ENCODE measurements around the gene ACYP1. TPM values are rescaled to one million over a fixed set of nuclear protein-coding genes. Genes with fewer than 3 reads are reported as not detected.

The ACYP1 gene
- total and polyA plus RNA-seq, 2 donors (not counting 3 experiments of a cell fraction or from before 2014, with no cell fraction given) = 30.2 to 37.5 TPM

DNA sequence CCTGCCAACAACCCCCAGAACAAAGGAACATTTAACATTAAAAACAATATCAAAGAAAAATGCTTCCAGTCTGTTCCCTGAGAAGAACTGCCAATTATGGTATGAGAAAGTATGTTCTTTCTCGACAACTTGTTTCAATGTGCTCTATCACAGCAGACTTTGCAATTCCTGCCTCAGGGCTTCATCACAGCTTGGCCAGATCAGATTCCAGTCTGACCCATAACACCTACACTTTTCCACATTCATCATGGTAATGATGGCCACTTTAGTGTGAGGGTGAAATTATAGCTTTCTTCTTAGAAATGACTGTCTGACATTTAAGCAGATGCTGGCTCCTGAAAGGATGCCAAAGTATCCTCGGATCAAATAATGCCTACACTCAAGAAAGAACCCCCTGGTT lies 46.1 kb upstream of the ACYP1 start:
- DNase-seq (ENCODE audit: low read depth, low spot score) (no peak), FAIRE-seq (no peak)
- Histone ChIP-seq H3K79me2 (ENCODE audit: control insufficient read depth, insufficient read depth, low read length) (no peaks in the 10 kb centered on the region), H3K4me2 (ENCODE audit: insufficient read depth, low read length) (no peak overlapping the region), H3K36me3 (ENCODE audit: control insufficient read depth in 2 of 2, extremely low read depth in 1 of 2, insufficient read depth in 2 of 2, low read length in 2 of 2) (peaks cover 10 to 32% of the 10 kb centered on the region in 2 experiments), H3K27ac (ENCODE audit: insufficient read depth, low read depth, low read length) (no peak overlapping the region), H3K4me3 (replicated peaks in 1 of 3; ENCODE audit: insufficient read depth in 1 of 3, low read depth in 1 of 3, low read length in 3 of 3) (no peak overlapping the region), H3K27me3 (ENCODE audit: control insufficient read depth in 2 of 2, insufficient read depth in 2 of 2, low read length in 2 of 2) (no peaks in the 10 kb centered on the region), H4K20me1 (replicated peaks; ENCODE audit: control insufficient read depth, extremely low read depth, insufficient read depth, low read length) (no peaks in the 10 kb centered on the region), H2AFZ (ENCODE audit: low read depth, low read length) (no peak overlapping the region), H3K9me1 (replicated peaks; ENCODE audit: control insufficient read depth, extremely low read depth, insufficient read depth, low read length) (no peaks in the 10 kb centered on the region), H3K9me3 (replicated peaks; ENCODE audit: control insufficient read depth, insufficient read depth, low read length) (no peaks in the 10 kb centered on the region), H3K9ac (replicated peaks; ENCODE audit: extremely low read depth, insufficient read depth, low read length) (no peak overlapping the region), H3K4me1 (ENCODE audit: control insufficient read depth, extremely low read depth, insufficient read depth, low read length) (no peaks in the 10 kb centered on the region)
- intact Hi-C loops (cut with micrococcal nuclease) = loop anchor here (5.0 kb wide), 1 partner anchor 592 kb away; no protein-coding TSS in a partner anchor
- BruUV-seq (replicated peaks) = no TSS peak
- ChIA-PET POLR2A (no interaction called here), CTCF (interaction anchor here (1.2 to 1.8 kb wide), 4 partner anchors 9 to 249 kb away, joined by 3 to 4 read pairs (median 4); no protein-coding TSS in a partner anchor)
- TF ChIP-seq, protein P1, sequence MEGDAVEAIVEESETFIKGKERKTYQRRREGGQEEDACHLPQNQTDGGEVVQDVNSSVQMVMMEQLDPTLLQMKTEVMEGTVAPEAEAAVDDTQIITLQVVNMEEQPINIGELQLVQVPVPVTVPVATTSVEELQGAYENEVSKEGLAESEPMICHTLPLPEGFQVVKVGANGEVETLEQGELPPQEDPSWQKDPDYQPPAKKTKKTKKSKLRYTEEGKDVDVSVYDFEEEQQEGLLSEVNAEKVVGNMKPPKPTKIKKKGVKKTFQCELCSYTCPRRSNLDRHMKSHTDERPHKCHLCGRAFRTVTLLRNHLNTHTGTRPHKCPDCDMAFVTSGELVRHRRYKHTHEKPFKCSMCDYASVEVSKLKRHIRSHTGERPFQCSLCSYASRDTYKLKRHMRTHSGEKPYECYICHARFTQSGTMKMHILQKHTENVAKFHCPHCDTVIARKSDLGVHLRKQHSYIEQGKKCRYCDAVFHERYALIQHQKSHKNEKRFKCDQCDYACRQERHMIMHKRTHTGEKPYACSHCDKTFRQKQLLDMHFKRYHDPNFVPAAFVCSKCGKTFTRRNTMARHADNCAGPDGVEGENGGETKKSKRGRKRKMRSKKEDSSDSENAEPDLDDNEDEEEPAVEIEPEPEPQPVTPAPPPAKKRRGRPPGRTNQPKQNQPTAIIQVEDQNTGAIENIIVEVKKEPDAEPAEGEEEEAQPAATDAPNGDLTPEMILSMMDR (IDR thresholded peaks at IDR 0.05; ENCODE audit: extremely low read depth in 1 of 2, insufficient read depth in 1 of 2, low read depth in 1 of 2, low read length in 2 of 2) = no peak
- no peak for TF ChIP-seq EZH2 (IDR thresholded peaks at IDR 0.05; ENCODE audit: borderline replicate concordance, low read depth, low read length, severe bottlenecking)
- TF ChIP-seq JUN (IDR thresholded peaks at IDR 0.05; ENCODE audit: borderline replicate concordance, insufficient read depth, insufficient read length, low read depth) = no peak
- no peak for TF ChIP-seq FOS (IDR thresholded peaks at IDR 0.05; ENCODE audit: borderline replicate concordance, insufficient read depth, low read length)
- dilution Hi-C loops (cut with MboI; ENCODE audit: extremely low pct_ligation_motif_present, low sequenced_read_pairs) = no loop called here

GRCh38 chr14:75107186-75107585 lies 43.4 kb upstream of the ACYP1 start:
- Histone ChIP-seq H3K27ac (ENCODE audit: insufficient read depth, low read depth, low read length) (no peak overlapping the region), H3K4me2 (ENCODE audit: insufficient read depth, low read length) (no peak overlapping the region), H3K4me3 (replicated peaks in 1 of 3; ENCODE audit: insufficient read depth in 1 of 3, low read depth in 1 of 3, low read length in 3 of 3) (no peak overlapping the region), H2AFZ (ENCODE audit: low read depth, low read length) (no peak overlapping the region), H3K27me3 (ENCODE audit: control insufficient read depth in 2 of 2, insufficient read depth in 2 of 2, low read length in 2 of 2) (no peaks in the 10 kb centered on the region), H3K9me3 (replicated peaks; ENCODE audit: control insufficient read depth, insufficient read depth, low read length) (no peaks in the 10 kb centered on the region), H4K20me1 (replicated peaks; ENCODE audit: control insufficient read depth, extremely low read depth, insufficient read depth, low read length) (no peaks in the 10 kb centered on the region), H3K9me1 (replicated peaks; ENCODE audit: control insufficient read depth, extremely low read depth, insufficient read depth, low read length) (no peaks in the 10 kb centered on the region), H3K9ac (replicated peaks; ENCODE audit: extremely low read depth, insufficient read depth, low read length) (no peak overlapping the region), H3K4me1 (ENCODE audit: control insufficient read depth, extremely low read depth, insufficient read depth, low read length) (no peaks in the 10 kb centered on the region), H3K79me2 (ENCODE audit: control insufficient read depth, insufficient read depth, low read length) (no peaks in the 10 kb centered on the region), H3K36me3 (ENCODE audit: control insufficient read depth in 2 of 2, extremely low read depth in 1 of 2, insufficient read depth in 2 of 2, low read length in 2 of 2) (peaks cover 10 to 23% of the 10 kb centered on the region in 2 experiments)
- TF ChIP-seq, protein P2, sequence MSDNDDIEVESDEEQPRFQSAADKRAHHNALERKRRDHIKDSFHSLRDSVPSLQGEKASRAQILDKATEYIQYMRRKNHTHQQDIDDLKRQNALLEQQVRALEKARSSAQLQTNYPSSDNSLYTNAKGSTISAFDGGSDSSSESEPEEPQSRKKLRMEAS (IDR thresholded peaks at IDR 0.05; ENCODE audit: insufficient read depth, insufficient read length) = no peak
- TF ChIP-seq GATA2 (IDR thresholded peaks at IDR 0.05; ENCODE audit: insufficient read depth, insufficient read length, low read depth, low read length) (no peak), FOS (IDR thresholded peaks at IDR 0.05; ENCODE audit: borderline replicate concordance, insufficient read depth, low read length) (no peak), POLR2AphosphoS5 (IDR thresholded peaks at IDR 0.05; ENCODE audit: insufficient read depth, low read depth, low read length) (no peak), MYC (IDR thresholded peaks at IDR 0.05; ENCODE audit: low read depth, low read length) (no peak), EZH2 (IDR thresholded peaks at IDR 0.05; ENCODE audit: borderline replicate concordance, low read depth, low read length, severe bottlenecking) (no peak), POLR2A (IDR thresholded peaks at IDR 0.05; ENCODE audit: low read depth, low read length) (no peak), JUN (IDR thresholded peaks at IDR 0.05; ENCODE audit: borderline replicate concordance, insufficient read depth, insufficient read length, low read depth) (no peak)
- TF ChIP-seq, protein P1 (IDR thresholded peaks at IDR 0.05; ENCODE audit: extremely low read depth in 1 of 2, insufficient read depth in 1 of 2, low read depth in 1 of 2, low read length in 2 of 2) = no peak
- DNase-seq (ENCODE audit: low read depth, low spot score) (no peak), FAIRE-seq (no peak)
- intact Hi-C loops (cut with micrococcal nuclease) (no loop called here), dilution Hi-C loops (cut with MboI; ENCODE audit: extremely low pct_ligation_motif_present, low sequenced_read_pairs) (no loop called here)
- POLR2A ChIA-PET = no interaction called here
- no TSS peak for BruUV-seq (replicated peaks)
- CTCF ChIA-PET = interaction anchor here (0.6 kb wide), 1 partner anchor 10 kb away, joined by 3 read pairs; no protein-coding TSS in a partner anchor
